HepG2 (cell line): Measurements from ENCODE around the gene KCNAB3. TPM values are rescaled to one million over a fixed set of nuclear protein-coding genes. Genes with fewer than 3 reads are reported as not detected.

ENCODE experiments used
- BRD4 ChIP-seq: sonication (generic); formaldehyde crosslinking; IDR thresholded peaks from 2 replicates; pipeline ENCODE4 v1.4.0; 2020; ENCODE audit warnings: missing genetic modification reagents
- ELK4 ChIP-seq: sonication (generic); formaldehyde crosslinking; IDR thresholded peaks from 2 replicates; pipeline ENCODE4 v1.9.0; 2021; ENCODE audit warnings: missing genetic modification reagents, borderline replicate concordance
- FOSL2 ChIP-seq: sonication (generic); formaldehyde crosslinking; IDR thresholded peaks from 2 replicates; pipeline ENCODE4 v1.4.0; 2020; ENCODE audit warnings: missing genetic modification reagents
- GATAD2A ChIP-seq: IDR thresholded peaks from 2 replicates; pipeline ENCODE4 v1.6.1; 2016
- HOXD1 ChIP-seq: sonication (generic); formaldehyde crosslinking; IDR thresholded peaks from 2 replicates; pipeline ENCODE4 v1.5.0; 2020; ENCODE audit warnings: missing genetic modification reagents
- KLF9 ChIP-seq: IDR thresholded peaks from 2 replicates; pipeline ENCODE4 v1.6.1; 2016; ENCODE audit warnings: low read depth
- KMT2B ChIP-seq: IDR thresholded peaks from 2 replicates; pipeline ENCODE4 v1.6.1; 2016; ENCODE audit warnings: missing genetic modification reagents, missing compliant biosample characterization
- MAFF ChIP-seq: IDR thresholded peaks from 2 replicates; pipeline ENCODE4 v1.6.1; 2011; ENCODE audit warnings: low read depth, low read length, improper control_type of control experiment
- MEIS1 ChIP-seq: sonication (generic); formaldehyde crosslinking; IDR thresholded peaks from 2 replicates; pipeline ENCODE4 v1.9.0; 2021; ENCODE audit warnings: mild to moderate bottlenecking, missing genetic modification reagents, moderate library complexity, borderline replicate concordance
- MTA1 ChIP-seq: sonication (generic); formaldehyde crosslinking; IDR thresholded peaks from 2 replicates; pipeline ENCODE4 v1.4.0; 2020; ENCODE audit warnings: missing genetic modification reagents, mild to moderate bottlenecking, borderline replicate concordance
- NFATC3 ChIP-seq: sonication (generic); formaldehyde crosslinking; IDR thresholded peaks from 2 replicates; pipeline ENCODE4 v1.5.1; 2020; ENCODE audit warnings: mild to moderate bottlenecking, missing genetic modification reagents
- PRMT3 ChIP-seq: sonication (generic); formaldehyde crosslinking; IDR thresholded peaks from 2 replicates; pipeline ENCODE4 v1.8.1; 2022; ENCODE audit warnings: low read depth, mild to moderate bottlenecking, moderate library complexity, missing genetic modification reagents, borderline replicate concordance
- REXO4 ChIP-seq: sonication (generic); formaldehyde crosslinking; IDR thresholded peaks from 2 replicates; pipeline ENCODE4 v1.8.0; 2022; ENCODE audit warnings: missing genetic modification reagents, mild to moderate bottlenecking, borderline replicate concordance
- TARDBP ChIP-seq: sonication (generic); formaldehyde crosslinking; IDR thresholded peaks from 2 replicates; pipeline ENCODE4 v1.8.0; 2022; ENCODE audit warnings: mild to moderate bottlenecking, missing genetic modification reagents
- ZBTB25 ChIP-seq: IDR thresholded peaks from 2 replicates; pipeline ENCODE4 v1.6.1; 2018; ENCODE audit warnings: missing genetic modification reagents
- ZFP37 ChIP-seq: sonication (generic); formaldehyde crosslinking; IDR thresholded peaks from 2 replicates; pipeline ENCODE4 v1.4.0; 2020; ENCODE audit warnings: missing genetic modification reagents, borderline replicate concordance
- ZNF275 ChIP-seq: sonication (generic); formaldehyde crosslinking; IDR thresholded peaks from 2 replicates; pipeline ENCODE4 v1.8.0; 2022; ENCODE audit warnings: missing genetic modification reagents, mild to moderate bottlenecking, inconsistent platforms, borderline replicate concordance
- ZNF33B ChIP-seq: sonication (generic); formaldehyde crosslinking; IDR thresholded peaks from 2 replicates; pipeline ENCODE4 v1.5.1; 2020; ENCODE audit warnings: mild to moderate bottlenecking, missing genetic modification reagents
- ZNF879 ChIP-seq: sonication (generic); formaldehyde crosslinking; IDR thresholded peaks from 2 replicates; pipeline ENCODE4 v1.8.1; 2023; ENCODE audit warnings: missing genetic modification reagents
- ZSCAN20 ChIP-seq: sonication (generic); formaldehyde crosslinking; IDR thresholded peaks from 2 replicates; pipeline ENCODE4 v1.4.0; 2020; ENCODE audit warnings: missing genetic modification reagents, mild to moderate bottlenecking, borderline replicate concordance
- polyA plus RNA-seq, 8 experiments: library from polyadenylated mRNA; depleted of rRNA in 3 of 8; stranded (reverse) in 7 of 8; unstranded in 1 of 8; fragments of >200 nt; fragmentation: Illumina TruSeq in 4 of 8; extraction: Trizol in 4 of 8; gene quantifications; 2 replicates each; pipeline versions ENCODE4 v1.2.1 to v1.2.3, GENCODE V29; 2011 to 2016; ENCODE audit warnings: low read depth in 4 of 8, missing spikeins in 1 of 8, mixed read lengths in 1 of 8; ENCODE audit not compliant: insufficient read depth in 1 of 8
- total RNA-seq, 5 experiments: library from RNA; depleted of rRNA; stranded (reverse); fragments of >200 nt; fragmentation: Illumina TruSeq; extraction: Trizol; gene quantifications; 2 replicates each; pipeline ENCODE4 v1.2.3, GENCODE V29; 2016; ENCODE audit warnings: low read depth in 1 of 5
- TF ChIP-seq, protein P1 (sequence below): sonication (generic); formaldehyde crosslinking; IDR thresholded peaks from 2 replicates; pipeline ENCODE4 v1.4.0; 2020; ENCODE audit warnings: missing genetic modification reagents
- TF ChIP-seq, protein P2 (sequence below): sonication (generic); formaldehyde crosslinking; IDR thresholded peaks from 2 replicates; pipeline ENCODE4 v1.8.0; 2023; ENCODE audit warnings: mild to moderate bottlenecking, missing genetic modification reagents
- TF ChIP-seq, protein P3 (sequence below): sonication (generic); formaldehyde crosslinking; IDR thresholded peaks from 2 replicates; pipeline ENCODE4 v1.9.0; 2022; ENCODE audit warnings: missing genetic modification reagents, mild to moderate bottlenecking, borderline replicate concordance

Gene KCNAB3
- total and polyA plus RNA-seq, 2 of the 13 experiments (the other 11 are each of a cell fraction or from before 2014, with no cell fraction given) = 0.29 to 0.88 TPM

DNA sequence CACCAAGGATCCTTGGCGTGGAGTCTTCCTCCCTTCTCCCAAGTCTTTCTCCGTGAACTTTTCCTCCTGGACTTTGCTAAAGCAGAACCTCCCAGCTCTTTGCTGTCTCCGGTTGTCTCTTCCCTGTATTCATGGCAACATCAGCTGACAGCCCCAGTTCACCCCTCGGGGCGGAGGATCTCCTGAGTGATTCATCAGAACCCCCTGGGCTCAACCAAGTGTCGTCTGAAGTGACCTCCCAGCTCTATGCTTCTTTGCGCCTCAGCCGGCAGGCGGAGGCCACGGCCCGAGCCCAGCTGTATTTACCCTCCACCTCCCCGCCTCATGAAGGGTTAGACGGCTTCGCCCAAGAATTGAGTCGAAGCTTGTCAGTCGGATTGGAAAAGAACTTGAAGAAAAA is 3.3 kb upstream of the KCNAB3 start (continued):
- TF ChIP-seq REXO4 (CRISPR knock-in tag) (no peak), TARDBP (CRISPR knock-in tag) (no peak), PRMT3 (CRISPR knock-in tag) (no peak), ZNF275 (CRISPR knock-in tag) (no peak), BRD4 (CRISPR knock-in tag) (no peak), KMT2B (CRISPR knock-in tag) (no peak), ZSCAN20 (CRISPR knock-in tag) (no peak), MTA1 (no peak), KLF9 (CRISPR knock-in tag) (no peak), HOXD1 (CRISPR knock-in tag) (no peak), ELK4 (CRISPR knock-in tag) (no peak), FOSL2 (CRISPR knock-in tag) (peak; percentile 40; the same call in 1 of the 2 replicates), MAFF (no peak), ZNF33B (CRISPR knock-in tag) (no peak), ZFP37 (CRISPR knock-in tag) (no peak), ZBTB25 (CRISPR knock-in tag) (no peak), GATAD2A (CRISPR knock-in tag) (peak; percentile 23; the same call in 1 of the 2 replicates), NFATC3 (CRISPR knock-in tag) (no peak), MEIS1 (CRISPR knock-in tag) (no peak), ZNF879 (no peak)
- TF ChIP-seq, protein P1, sequence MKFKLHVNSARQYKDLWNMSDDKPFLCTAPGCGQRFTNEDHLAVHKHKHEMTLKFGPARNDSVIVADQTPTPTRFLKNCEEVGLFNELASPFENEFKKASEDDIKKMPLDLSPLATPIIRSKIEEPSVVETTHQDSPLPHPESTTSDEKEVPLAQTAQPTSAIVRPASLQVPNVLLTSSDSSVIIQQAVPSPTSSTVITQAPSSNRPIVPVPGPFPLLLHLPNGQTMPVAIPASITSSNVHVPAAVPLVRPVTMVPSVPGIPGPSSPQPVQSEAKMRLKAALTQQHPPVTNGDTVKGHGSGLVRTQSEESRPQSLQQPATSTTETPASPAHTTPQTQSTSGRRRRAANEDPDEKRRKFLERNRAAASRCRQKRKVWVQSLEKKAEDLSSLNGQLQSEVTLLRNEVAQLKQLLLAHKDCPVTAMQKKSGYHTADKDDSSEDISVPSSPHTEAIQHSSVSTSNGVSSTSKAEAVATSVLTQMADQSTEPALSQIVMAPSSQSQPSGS (CRISPR knock-in tag) = no peak
- TF ChIP-seq, protein P2, sequence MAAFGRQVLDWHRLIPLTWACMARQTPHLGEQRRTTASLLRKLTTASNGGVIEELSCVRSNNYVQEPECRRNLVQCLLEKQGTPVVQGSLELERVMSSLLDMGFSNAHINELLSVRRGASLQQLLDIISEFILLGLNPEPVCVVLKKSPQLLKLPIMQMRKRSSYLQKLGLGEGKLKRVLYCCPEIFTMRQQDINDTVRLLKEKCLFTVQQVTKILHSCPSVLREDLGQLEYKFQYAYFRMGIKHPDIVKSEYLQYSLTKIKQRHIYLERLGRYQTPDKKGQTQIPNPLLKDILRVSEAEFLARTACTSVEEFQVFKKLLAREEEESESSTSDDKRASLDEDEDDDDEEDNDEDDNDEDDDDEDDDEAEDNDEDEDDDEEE (CRISPR knock-in tag) = no peak
- TF ChIP-seq, protein P3, sequence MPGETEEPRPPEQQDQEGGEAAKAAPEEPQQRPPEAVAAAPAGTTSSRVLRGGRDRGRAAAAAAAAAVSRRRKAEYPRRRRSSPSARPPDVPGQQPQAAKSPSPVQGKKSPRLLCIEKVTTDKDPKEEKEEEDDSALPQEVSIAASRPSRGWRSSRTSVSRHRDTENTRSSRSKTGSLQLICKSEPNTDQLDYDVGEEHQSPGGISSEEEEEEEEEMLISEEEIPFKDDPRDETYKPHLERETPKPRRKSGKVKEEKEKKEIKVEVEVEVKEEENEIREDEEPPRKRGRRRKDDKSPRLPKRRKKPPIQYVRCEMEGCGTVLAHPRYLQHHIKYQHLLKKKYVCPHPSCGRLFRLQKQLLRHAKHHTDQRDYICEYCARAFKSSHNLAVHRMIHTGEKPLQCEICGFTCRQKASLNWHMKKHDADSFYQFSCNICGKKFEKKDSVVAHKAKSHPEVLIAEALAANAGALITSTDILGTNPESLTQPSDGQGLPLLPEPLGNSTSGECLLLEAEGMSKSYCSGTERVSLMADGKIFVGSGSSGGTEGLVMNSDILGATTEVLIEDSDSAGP = no peak
